ENCODE results near the gene ORMDL3. TPM values are rescaled to one million over a fixed set of nuclear protein-coding genes. Genes with fewer than 3 reads are reported as not detected.

The ORMDL3 gene
- total RNA-seq, 1 experiment from 2014 or later = 58.6 TPM

- Histone ChIP-seq H2BK5ac (ENCODE audit: insufficient read length, low read length) (no peak overlapping the region), H2BK120ac (ENCODE audit: low read depth, low read length, poor library complexity, severe bottlenecking) (no peak overlapping the region), H3K79me2 (ENCODE audit: insufficient read depth, low read length) (no peaks in the 10 kb centered on the region), H3K56ac (ENCODE audit: insufficient read length, low read depth, low read length) (no peak overlapping the region), H2BK12ac (ENCODE audit: insufficient read length, low read depth, low read length) (no peak overlapping the region), H3K4me2 (ENCODE audit: insufficient read depth, insufficient read length, low read length) (no peak overlapping the region), H4K20me1 (ENCODE audit: control insufficient read depth, insufficient read depth, insufficient read length) (no peaks in the 10 kb centered on the region), H3K27me3 (ENCODE audit: insufficient read depth, low read length) (no peaks in the 10 kb centered on the region), H3K4me1 (ENCODE audit: insufficient read depth, low read length) (no peaks in the 10 kb centered on the region; the same call in 1 of the 2 replicates), H3K23ac (ENCODE audit: insufficient read length, low read depth, low read length) (no peak overlapping the region), H3K18ac (ENCODE audit: insufficient read length, low read depth, low read length) (no peak overlapping the region), H3K79me1 (ENCODE audit: insufficient read depth, low read depth, low read length, poor library complexity, severe bottlenecking) (no peaks in the 10 kb centered on the region), H3K9ac (ENCODE audit: extremely low read depth, insufficient read length, low read length) (no peak overlapping the region), H4K91ac (ENCODE audit: insufficient read length, low read depth, low read length) (no peak overlapping the region), H3K9me3 (ENCODE audit: control insufficient read depth, low read depth, low read length) (no peaks in the 10 kb centered on the region), H3K14ac (ENCODE audit: insufficient read depth, low read length) (no peak overlapping the region), H2AK5ac (ENCODE audit: insufficient read length, low read length) (no peak overlapping the region), H2AFZ (ENCODE audit: low read length) (no peak overlapping the region), H3K23me2 (ENCODE audit: insufficient read length, low read depth, low read length, poor library complexity, severe bottlenecking) (no peaks in the 10 kb centered on the region), H2BK20ac (ENCODE audit: low read depth, low read length, poor library complexity, severe bottlenecking) (no peak overlapping the region), H4K8ac (replicated peaks; ENCODE audit: insufficient read length, low read depth, low read length) (no peak overlapping the region), H3K4ac (ENCODE audit: low read depth, low read length) (no peak overlapping the region), H2BK15ac (ENCODE audit: low read depth, low read length) (no peak overlapping the region), H4K5ac (ENCODE audit: insufficient read length, low read depth, low read length) (no peak overlapping the region), H3T11ph (ENCODE audit: low read length) (no peak overlapping the region), H3K27ac (ENCODE audit: insufficient read length, low read depth, low read length) (no peak overlapping the region)
- no peaks in the 10 kb centered on the region for H3K27me3 Mint-ChIP-seq (ENCODE audit: low read depth)
- H3K4me1 Mint-ChIP-seq = peaks cover 9 to 19% of the 10 kb centered on the region in 2 experiments
- no peak overlapping the region; a peak in 1 of 7 replicates for H3K27ac Mint-ChIP-seq
- no peak for DNase-seq
- WGBS (ENCODE audit: extremely low coverage, insufficient read length, low lambda C conversion rate) = no CpG with 5 or more reads among the region's 5 CpGs
- H3K36me3 Mint-ChIP-seq (ENCODE audit: insufficient read depth in 1 of 3, low read depth in 3 of 3) = no peaks in the 10 kb centered on the region
- no peak for TF ChIP-seq CTCF (conservative IDR thresholded peaks at IDR 0.05)
- no peaks in the 10 kb centered on the region for H3K9me3 Mint-ChIP-seq
- no peak overlapping the region for H3K4me3 Mint-ChIP-seq
Observed at GRCh38 chr17:39933912-39934311, 6.5 kb upstream of the ORMDL3 start.

All from H9 (cell line).